Bronchial epithelial cell (primary cell): Measurements from ENCODE around the gene ABCB7. TPM values are rescaled to one million over a fixed set of nuclear protein-coding genes. Genes with fewer than 3 reads are reported as not detected.

ENCODE experiments used
- DNase-seq: peaks from one replicate; pipeline ENCODE4 v3.0.0-alpha.2; 2010; ENCODE audit warnings: low read depth
- FAIRE-seq: peaks from 2 replicates; lab custom pipeline; 2011; peaks lifted over from hg19 to GRCh38; lab: Jason Lieb, UNC
- H3K27me3 ChIP-seq: 2 replicates; pipeline ENCODE4 v1.5.1; 2011; ENCODE audit warnings: low read length; ENCODE audit not compliant: control insufficient read depth, insufficient read depth
- H3K36me3 ChIP-seq: 2 replicates; pipeline ENCODE4 v1.5.1; 2011; ENCODE audit warnings: low read length; ENCODE audit not compliant: control insufficient read depth, insufficient read depth
- H3K4me3 ChIP-seq: 2 replicates; pipeline ENCODE4 v1.5.1; 2011; ENCODE audit warnings: mild to moderate bottlenecking, low read depth, low read length, control low read depth
- total RNA-seq: library from RNA; depleted of rRNA; stranded (reverse); fragments of >200 nt; gene quantifications from 2 replicates; pipeline ENCODE4 v1.2.1, GENCODE V29; 2014
- TF ChIP-seq, protein P1 (sequence below): IDR thresholded peaks from 2 replicates; pipeline ENCODE4 v1.5.1; 2011; ENCODE audit warnings: mild to moderate bottlenecking, moderate library complexity, low read length, control low read depth, inconsistent platforms; ENCODE audit not compliant: insufficient read depth, severe bottlenecking

ABCB7 gene
- total RNA-seq, 1 donor from 2014 or later = 17.4 TPM

DNA sequence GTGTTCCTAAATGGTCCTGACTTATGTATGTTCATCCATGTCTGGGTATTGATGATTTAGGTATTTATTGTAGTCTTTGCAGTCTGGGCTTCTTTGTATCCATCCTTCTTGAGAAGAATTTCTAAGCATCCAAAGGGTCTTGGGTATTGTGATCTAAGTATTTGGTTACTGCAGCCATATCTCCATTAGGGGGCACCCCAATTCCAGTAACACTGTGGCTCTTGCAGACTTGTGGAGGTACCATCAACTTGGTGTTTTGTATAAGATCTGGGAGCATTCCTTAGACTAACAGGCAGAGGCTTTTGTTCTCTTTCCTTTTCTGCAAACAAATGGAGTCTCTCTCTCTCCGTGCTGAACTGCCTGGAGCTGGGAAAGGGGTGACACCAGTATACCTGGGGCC lies 117.2 kb downstream of the ABCB7 start:
- DNase-seq = peak; percentile 7
- no peaks in the 10 kb centered on the region for H3K27me3 ChIP-seq
- no peak overlapping the region for H3K4me3 ChIP-seq
- TF ChIP-seq, protein P1, sequence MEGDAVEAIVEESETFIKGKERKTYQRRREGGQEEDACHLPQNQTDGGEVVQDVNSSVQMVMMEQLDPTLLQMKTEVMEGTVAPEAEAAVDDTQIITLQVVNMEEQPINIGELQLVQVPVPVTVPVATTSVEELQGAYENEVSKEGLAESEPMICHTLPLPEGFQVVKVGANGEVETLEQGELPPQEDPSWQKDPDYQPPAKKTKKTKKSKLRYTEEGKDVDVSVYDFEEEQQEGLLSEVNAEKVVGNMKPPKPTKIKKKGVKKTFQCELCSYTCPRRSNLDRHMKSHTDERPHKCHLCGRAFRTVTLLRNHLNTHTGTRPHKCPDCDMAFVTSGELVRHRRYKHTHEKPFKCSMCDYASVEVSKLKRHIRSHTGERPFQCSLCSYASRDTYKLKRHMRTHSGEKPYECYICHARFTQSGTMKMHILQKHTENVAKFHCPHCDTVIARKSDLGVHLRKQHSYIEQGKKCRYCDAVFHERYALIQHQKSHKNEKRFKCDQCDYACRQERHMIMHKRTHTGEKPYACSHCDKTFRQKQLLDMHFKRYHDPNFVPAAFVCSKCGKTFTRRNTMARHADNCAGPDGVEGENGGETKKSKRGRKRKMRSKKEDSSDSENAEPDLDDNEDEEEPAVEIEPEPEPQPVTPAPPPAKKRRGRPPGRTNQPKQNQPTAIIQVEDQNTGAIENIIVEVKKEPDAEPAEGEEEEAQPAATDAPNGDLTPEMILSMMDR = no peak
- FAIRE-seq = no peak
- no peaks in the 10 kb centered on the region for H3K36me3 ChIP-seq

Other genes starting within 250 kb of the ABCB7 start
- under 0.01 TPM in 2 replicates for gene NEXMIF, start 230.8 kb downstream of the ABCB7 start, total RNA-seq
- 7.6 and 8.4 TPM in 2 replicates for gene UPRT, start 117.8 kb upstream of the ABCB7 start, total RNA-seq